HEK293 (cell line): Measurements from ENCODE around the gene ST7.

Experiments used
- CTCF ChIA-PET: fragments of 350-600 bp; formaldehyde crosslinking; extraction: SDS; loops from one replicate; lab custom pipeline; 2021; ENCODE audit warnings: antibody characterized with exemption; lab: Yijun Ruan, JAX
- POLR2A ChIA-PET: fragments of 300-600 bp; formaldehyde crosslinking; extraction: SDS; loops from one replicate; lab custom pipeline; 2020; ENCODE audit warnings: antibody characterized with exemption, inconsistent platforms; lab: Yijun Ruan, JAX
- H3K27ac ChIP-seq: fragments of 200-500 bp; sonication (Bioruptor generic); 2 replicates; pipeline ENCODE4 v1.5.1; 2014; ENCODE audit warnings: low read depth, low read length, control low read depth, inconsistent platforms; ENCODE audit errors: extremely low read depth
- H3K36me3 ChIP-seq, 2 experiments: fragments of 200-500 bp in 1 of 2; sonication (Bioruptor generic) in 1 of 2; 1 replicate in 1 of 2; 2 replicates in 1 of 2; pipeline ENCODE4 v1.5.1; 2014 to 2017; ENCODE audit warnings: inconsistent platforms in 2 of 2, low read length in 2 of 2; ENCODE audit not compliant: control insufficient read depth in 2 of 2, insufficient read depth in 1 of 2
- H3K4me1 ChIP-seq: fragments of 200-500 bp; sonication (Bioruptor generic); 2 replicates; pipeline ENCODE4 v1.5.1; 2014; ENCODE audit warnings: mild to moderate bottlenecking, low read length, inconsistent platforms; ENCODE audit not compliant: control insufficient read depth, insufficient read depth
- H3K4me3 ChIP-seq: 2 replicates; pipeline ENCODE4 v1.5.1; 2011; ENCODE audit warnings: low read depth, mild to moderate bottlenecking, control low read depth, low read length, moderate library complexity
- H3K9me3 ChIP-seq: fragments of 200-500 bp; sonication (Bioruptor generic); 2 replicates; pipeline ENCODE4 v1.5.1; 2014; ENCODE audit warnings: low read depth, low read length, inconsistent platforms; ENCODE audit not compliant: control insufficient read depth, insufficient read depth
- KLF16 ChIP-seq: fragments of 450-650 bp; formaldehyde crosslinking; IDR thresholded peaks from 2 replicates; pipeline ENCODE4 v1.5.1; 2017; ENCODE audit warnings: missing biosample characterization, missing genetic modification characterization
- MZF1 ChIP-seq: fragments of 450-650 bp; formaldehyde crosslinking; IDR thresholded peaks from 2 replicates; pipeline ENCODE4 v1.5.1; 2017; ENCODE audit warnings: missing biosample characterization, missing genetic modification characterization, borderline replicate concordance
- REPIN1 ChIP-seq: fragments of 450-650 bp; formaldehyde crosslinking; IDR thresholded peaks from 2 replicates; pipeline ENCODE4 v1.5.1; 2017; ENCODE audit warnings: missing biosample characterization, missing genetic modification characterization, low read depth
- SALL2 ChIP-seq: fragments of 450-650 bp; formaldehyde crosslinking; IDR thresholded peaks from 2 replicates; pipeline ENCODE4 v1.5.0; 2017; ENCODE audit warnings: missing biosample characterization, mild to moderate bottlenecking, missing genetic modification characterization, borderline replicate concordance
- TRIM28 ChIP-seq: IDR thresholded peaks from 2 replicates; pipeline ENCODE4 v1.6.1; 2011; ENCODE audit warnings: low read length, control low read depth, borderline replicate concordance
- YY2 ChIP-seq: fragments of 450-650 bp; formaldehyde crosslinking; IDR thresholded peaks from 2 replicates; pipeline ENCODE4 v1.5.1; 2016; ENCODE audit warnings: missing biosample characterization, missing genetic modification characterization
- ZBTB20 ChIP-seq: fragments of 450-650 bp; formaldehyde crosslinking; IDR thresholded peaks from 2 replicates; pipeline ENCODE4 v1.5.1; 2016; ENCODE audit warnings: missing biosample characterization, missing genetic modification characterization
- ZBTB7A ChIP-seq: fragments of 450-650 bp; formaldehyde crosslinking; IDR thresholded peaks from 2 replicates; pipeline ENCODE4 v1.5.1; 2016; ENCODE audit warnings: low read depth, missing biosample characterization, missing genetic modification characterization
- ZNF146 ChIP-seq: fragments of 450-650 bp; formaldehyde crosslinking; IDR thresholded peaks from 2 replicates; pipeline ENCODE4 v1.5.1; 2016; ENCODE audit warnings: missing biosample characterization, missing genetic modification characterization
- ZNF157 ChIP-seq: fragments of 450-650 bp; formaldehyde crosslinking; IDR thresholded peaks from 2 replicates; pipeline ENCODE4 v1.5.1; 2016; ENCODE audit warnings: missing biosample characterization, missing genetic modification characterization
- ZNF184 ChIP-seq: fragments of 450-650 bp; IDR thresholded peaks from 2 replicates; pipeline ENCODE4 v1.5.1; 2018; ENCODE audit warnings: missing biosample characterization, mild to moderate bottlenecking, missing genetic modification characterization
- ZNF2 ChIP-seq: fragments of 450-650 bp; formaldehyde crosslinking; IDR thresholded peaks from 2 replicates; pipeline ENCODE4 v1.5.1; 2016; ENCODE audit warnings: missing biosample characterization, missing genetic modification characterization
- ZNF24 ChIP-seq: fragments of 450-650 bp; formaldehyde crosslinking; IDR thresholded peaks from 2 replicates; pipeline ENCODE4 v1.5.1; 2016; ENCODE audit warnings: missing biosample characterization, missing genetic modification characterization
- ZNF354C ChIP-seq: fragments of 450-650 bp; formaldehyde crosslinking; IDR thresholded peaks from 2 replicates; pipeline ENCODE4 v1.5.1; 2016; ENCODE audit warnings: missing biosample characterization, missing genetic modification characterization, low read depth, borderline replicate concordance
- ZNF433 ChIP-seq: fragments of 450-650 bp; formaldehyde crosslinking; IDR thresholded peaks from 2 replicates; pipeline ENCODE4 v1.5.1; 2016; ENCODE audit warnings: missing biosample characterization, missing genetic modification characterization, low read depth
- ZNF544 ChIP-seq: fragments of 450-650 bp; formaldehyde crosslinking; IDR thresholded peaks from 2 replicates; pipeline ENCODE4 v1.5.0; 2017; ENCODE audit warnings: missing biosample characterization, missing genetic modification characterization
- ZNF623 ChIP-seq: fragments of 450-650 bp; formaldehyde crosslinking; IDR thresholded peaks from 2 replicates; pipeline ENCODE4 v1.5.1; 2016; ENCODE audit warnings: missing biosample characterization, missing genetic modification characterization
- ZNF624 ChIP-seq: fragments of 450-650 bp; formaldehyde crosslinking; IDR thresholded peaks from 2 replicates; pipeline ENCODE4 v1.5.1; 2017; ENCODE audit warnings: missing biosample characterization, missing genetic modification characterization
- ZNF629 ChIP-seq: fragments of 450-650 bp; formaldehyde crosslinking; IDR thresholded peaks from 2 replicates; pipeline ENCODE4 v1.5.1; 2017; ENCODE audit warnings: missing biosample characterization, missing genetic modification characterization
- ZNF660 ChIP-seq: fragments of 450-650 bp; IDR thresholded peaks from 2 replicates; pipeline ENCODE4 v1.5.1; 2018; ENCODE audit warnings: missing biosample characterization, mild to moderate bottlenecking, missing genetic modification characterization
- ZNF670 ChIP-seq: fragments of 450-650 bp; formaldehyde crosslinking; IDR thresholded peaks from 2 replicates; pipeline ENCODE4 v1.5.1; 2016; ENCODE audit warnings: missing biosample characterization, missing genetic modification characterization, low read depth
- ZNF76 ChIP-seq: fragments of 450-650 bp; formaldehyde crosslinking; IDR thresholded peaks from 2 replicates; pipeline ENCODE4; 2016; ENCODE audit warnings: low read depth, missing biosample characterization, missing genetic modification characterization, borderline replicate concordance
- ZNF791 ChIP-seq: fragments of 450-650 bp; formaldehyde crosslinking; IDR thresholded peaks from 2 replicates; pipeline ENCODE4 v1.5.1; 2016; ENCODE audit warnings: missing biosample characterization, missing genetic modification characterization
- ZNF792 ChIP-seq: fragments of 450-650 bp; formaldehyde crosslinking; IDR thresholded peaks from 2 replicates; pipeline ENCODE4 v1.5.1; 2016; ENCODE audit warnings: missing biosample characterization, missing genetic modification characterization
- ZSCAN30 ChIP-seq: fragments of 450-650 bp; IDR thresholded peaks from 2 replicates; pipeline ENCODE4 v1.5.1; 2018; ENCODE audit warnings: missing biosample characterization, mild to moderate bottlenecking, missing genetic modification characterization, moderate library complexity
- TF ChIP-seq, protein P1 (sequence below): fragments of 450-650 bp; formaldehyde crosslinking; IDR thresholded peaks from 2 replicates; pipeline ENCODE4 v1.5.1; 2016; ENCODE audit warnings: missing biosample characterization, missing genetic modification characterization
- TF ChIP-seq, protein P2 (sequence below): fragments of 450-650 bp; IDR thresholded peaks from 2 replicates; pipeline ENCODE4 v1.5.1; 2018; ENCODE audit warnings: missing biosample characterization, missing genetic modification characterization
- TF ChIP-seq, protein P3 (sequence below): fragments of 450-650 bp; formaldehyde crosslinking; IDR thresholded peaks from 2 replicates; pipeline ENCODE4 v1.5.1; 2016; ENCODE audit warnings: missing biosample characterization, missing genetic modification characterization

The ST7 gene

DNA sequence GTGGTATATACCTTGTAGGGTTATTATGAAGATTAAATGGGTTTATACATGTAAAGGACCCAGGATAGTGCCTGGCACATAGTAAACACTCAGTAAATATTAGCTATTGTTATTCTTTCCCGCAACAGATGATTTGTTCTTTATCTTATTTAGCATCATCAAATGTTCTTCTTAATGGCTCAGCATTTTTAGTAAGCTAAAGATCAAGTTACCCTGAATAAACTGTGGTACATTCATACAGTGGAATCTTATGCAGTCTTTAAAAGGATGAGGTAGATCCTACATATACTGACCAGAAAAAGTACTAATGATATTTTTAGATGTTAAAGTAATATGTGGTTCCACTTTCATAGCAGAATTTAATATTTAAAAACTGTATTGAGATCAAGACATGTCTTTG is 65.4 kb downstream of the ST7 start:
- Histone ChIP-seq H3K36me3 (no peaks in the 10 kb centered on the region), H3K4me3 (no peak overlapping the region), H3K4me1 (peaks cover 16% of the 10 kb centered on the region; the same call in 1 of the 2 replicates), H3K27ac (no peak overlapping the region), H3K9me3 (no peaks in the 10 kb centered on the region)
- ChIA-PET POLR2A (no interaction called here), CTCF (interaction anchor here (1.0 to 2.1 kb wide), 2 partner anchors 30 to 59 kb away, joined by 4 to 8 read pairs; no protein-coding TSS in a partner anchor)
- TF ChIP-seq ZNF146 (tag by site-specific recombination) (peak; percentile 68), KLF16 (tag by site-specific recombination) (no peak), ZNF670 (tag by site-specific recombination) (no peak), ZNF157 (no peak), ZNF354C (no peak), ZNF76 (tag by site-specific recombination) (no peak)

DNA sequence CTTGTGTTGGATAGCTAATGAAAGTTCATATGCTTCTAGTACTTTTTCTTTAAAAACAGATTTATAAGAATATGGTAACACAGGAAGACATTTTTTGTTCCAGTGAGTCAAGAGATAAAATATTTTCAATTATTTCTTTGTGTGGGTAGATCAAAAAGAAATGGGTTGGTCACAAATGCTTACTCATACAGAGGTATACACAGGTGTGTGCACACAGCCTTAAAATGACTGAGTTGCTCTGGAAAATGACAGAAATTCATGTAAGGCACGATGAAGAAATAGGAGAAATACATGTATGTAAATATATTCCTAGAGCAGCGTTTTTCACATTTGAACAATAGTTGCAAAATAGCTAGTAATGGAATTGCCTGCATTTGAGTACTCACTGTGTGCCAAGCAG is 66.0 kb downstream of the ST7 start:
- H3K9me3 ChIP-seq = no peaks in the 10 kb centered on the region
- ChIA-PET POLR2A (interaction anchor here (0.9 kb wide), 1 partner anchor 65 kb away, joined by 3 read pairs; no protein-coding TSS in a partner anchor), CTCF (interaction anchor here (1.0 to 2.1 kb wide), 2 partner anchors 31 to 58 kb away, joined by 4 to 8 read pairs; no protein-coding TSS in a partner anchor)
- no peak overlapping the region for H3K27ac ChIP-seq
- H3K4me3 ChIP-seq = no peak overlapping the region
- TF ChIP-seq YY2 (tag by site-specific recombination) = no peak
- TF ChIP-seq, protein P1, sequence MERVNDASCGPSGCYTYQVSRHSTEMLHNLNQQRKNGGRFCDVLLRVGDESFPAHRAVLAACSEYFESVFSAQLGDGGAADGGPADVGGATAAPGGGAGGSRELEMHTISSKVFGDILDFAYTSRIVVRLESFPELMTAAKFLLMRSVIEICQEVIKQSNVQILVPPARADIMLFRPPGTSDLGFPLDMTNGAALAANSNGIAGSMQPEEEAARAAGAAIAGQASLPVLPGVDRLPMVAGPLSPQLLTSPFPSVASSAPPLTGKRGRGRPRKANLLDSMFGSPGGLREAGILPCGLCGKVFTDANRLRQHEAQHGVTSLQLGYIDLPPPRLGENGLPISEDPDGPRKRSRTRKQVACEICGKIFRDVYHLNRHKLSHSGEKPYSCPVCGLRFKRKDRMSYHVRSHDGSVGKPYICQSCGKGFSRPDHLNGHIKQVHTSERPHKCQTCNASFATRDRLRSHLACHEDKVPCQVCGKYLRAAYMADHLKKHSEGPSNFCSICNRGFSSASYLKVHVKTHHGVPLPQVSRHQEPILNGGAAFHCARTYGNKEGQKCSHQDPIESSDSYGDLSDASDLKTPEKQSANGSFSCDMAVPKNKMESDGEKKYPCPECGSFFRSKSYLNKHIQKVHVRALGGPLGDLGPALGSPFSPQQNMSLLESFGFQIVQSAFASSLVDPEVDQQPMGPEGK (tag by site-specific recombination) = no peak
- TF ChIP-seq MZF1 = no peak
- no peak for TF ChIP-seq SALL2 (tag by site-specific recombination)
- TF ChIP-seq ZNF544 (tag by site-specific recombination) = no peak
- TF ChIP-seq ZSCAN30 (tag by site-specific recombination) = no peak
- no peak for TF ChIP-seq ZNF184 (tag by site-specific recombination)
- TF ChIP-seq ZNF623 (tag by site-specific recombination) = no peak
- no peak for TF ChIP-seq ZNF433 (tag by site-specific recombination)
- TF ChIP-seq ZNF624 = no peak
- TF ChIP-seq REPIN1 (tag by site-specific recombination) = no peak
- TF ChIP-seq ZBTB7A (tag by site-specific recombination) = no peak
- H3K36me3 ChIP-seq = no peaks in the 10 kb centered on the region
- H3K4me1 ChIP-seq = peaks cover 16% of the 10 kb centered on the region; the same call in 1 of the 2 replicates

DNA sequence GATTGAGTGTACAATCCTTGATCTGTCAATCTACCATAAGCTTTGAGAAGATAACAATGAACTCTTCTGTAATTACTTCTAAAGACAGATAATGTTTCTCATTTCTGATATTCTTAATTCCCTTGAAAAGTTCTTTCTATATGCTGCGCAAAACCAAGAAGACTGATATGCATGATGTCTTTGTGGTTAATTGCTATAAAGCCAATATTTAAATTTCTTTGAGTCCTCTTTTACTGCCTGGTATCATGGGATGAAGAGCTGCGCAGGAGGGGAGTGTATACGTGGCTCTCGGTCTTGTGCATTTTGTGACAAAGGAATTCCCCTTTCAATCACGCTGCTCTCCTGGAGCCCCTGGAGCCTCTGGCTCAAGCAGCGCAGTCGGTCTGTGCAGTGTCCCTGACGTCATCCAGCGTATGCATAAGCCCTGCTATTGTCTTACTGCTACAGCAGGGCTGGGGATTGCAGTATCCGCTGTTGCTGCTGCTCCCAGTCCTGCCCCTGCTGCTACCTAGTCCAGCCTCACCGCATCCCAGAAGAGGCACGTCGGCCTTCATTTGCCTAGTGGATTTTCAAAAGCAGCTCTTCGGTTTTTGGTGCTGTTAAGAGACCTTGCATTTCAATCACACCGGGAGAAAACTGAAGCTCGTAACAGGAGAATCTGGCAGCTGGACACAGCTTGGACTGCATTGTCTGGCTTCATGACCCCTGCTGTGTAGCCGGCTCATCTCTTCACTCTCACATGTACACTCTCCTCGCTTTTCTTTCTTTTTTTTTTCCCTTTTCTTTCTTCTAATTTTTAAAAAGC is 66.7 kb downstream of the ST7 start:
- H3K27ac ChIP-seq = peak overlapping the region; percentile 51
- CTCF ChIA-PET = interaction anchor here (1.0 to 2.1 kb wide), 2 partner anchors 32 to 58 kb away, joined by 4 to 8 read pairs; no protein-coding TSS in a partner anchor
- H3K36me3 ChIP-seq = no peaks in the 10 kb centered on the region
- POLR2A ChIA-PET = interaction anchor here (0.9 kb wide), 1 partner anchor 66 kb away, joined by 3 read pairs; no protein-coding TSS in a partner anchor
- peak overlapping the region; percentile 38 for H3K4me3 ChIP-seq
- peaks cover 16% of the 10 kb centered on the region; the same call in 1 of the 2 replicates for H3K4me1 ChIP-seq
- no peaks in the 10 kb centered on the region for H3K9me3 ChIP-seq
- TF ChIP-seq ZBTB20 (tag by site-specific recombination) (peak; percentile 53; the same call in 1 of the 2 replicates), TRIM28 (peak; percentile 89), ZNF791 (tag by site-specific recombination) (no peak), ZNF2 (peak; percentile 30; the same call in 1 of the 2 replicates), ZNF660 (tag by site-specific recombination) (peak; percentile 91), ZNF24 (tag by site-specific recombination) (peak; percentile 44; the same call in 1 of the 2 replicates), MZF1 (peak; percentile 99), ZNF629 (tag by site-specific recombination) (peak; percentile 98), ZNF792 (peak; percentile 81; the same call in 1 of the 2 replicates)
- TF ChIP-seq, protein P2, sequence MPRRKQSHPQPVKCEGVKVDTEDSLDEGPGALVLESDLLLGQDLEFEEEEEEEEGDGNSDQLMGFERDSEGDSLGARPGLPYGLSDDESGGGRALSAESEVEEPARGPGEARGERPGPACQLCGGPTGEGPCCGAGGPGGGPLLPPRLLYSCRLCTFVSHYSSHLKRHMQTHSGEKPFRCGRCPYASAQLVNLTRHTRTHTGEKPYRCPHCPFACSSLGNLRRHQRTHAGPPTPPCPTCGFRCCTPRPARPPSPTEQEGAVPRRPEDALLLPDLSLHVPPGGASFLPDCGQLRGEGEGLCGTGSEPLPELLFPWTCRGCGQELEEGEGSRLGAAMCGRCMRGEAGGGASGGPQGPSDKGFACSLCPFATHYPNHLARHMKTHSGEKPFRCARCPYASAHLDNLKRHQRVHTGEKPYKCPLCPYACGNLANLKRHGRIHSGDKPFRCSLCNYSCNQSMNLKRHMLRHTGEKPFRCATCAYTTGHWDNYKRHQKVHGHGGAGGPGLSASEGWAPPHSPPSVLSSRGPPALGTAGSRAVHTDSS (tag by site-specific recombination) = no peak
- TF ChIP-seq, protein P3, sequence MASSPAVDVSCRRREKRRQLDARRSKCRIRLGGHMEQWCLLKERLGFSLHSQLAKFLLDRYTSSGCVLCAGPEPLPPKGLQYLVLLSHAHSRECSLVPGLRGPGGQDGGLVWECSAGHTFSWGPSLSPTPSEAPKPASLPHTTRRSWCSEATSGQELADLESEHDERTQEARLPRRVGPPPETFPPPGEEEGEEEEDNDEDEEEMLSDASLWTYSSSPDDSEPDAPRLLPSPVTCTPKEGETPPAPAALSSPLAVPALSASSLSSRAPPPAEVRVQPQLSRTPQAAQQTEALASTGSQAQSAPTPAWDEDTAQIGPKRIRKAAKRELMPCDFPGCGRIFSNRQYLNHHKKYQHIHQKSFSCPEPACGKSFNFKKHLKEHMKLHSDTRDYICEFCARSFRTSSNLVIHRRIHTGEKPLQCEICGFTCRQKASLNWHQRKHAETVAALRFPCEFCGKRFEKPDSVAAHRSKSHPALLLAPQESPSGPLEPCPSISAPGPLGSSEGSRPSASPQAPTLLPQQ (tag by site-specific recombination) = peak; percentile 59; the same call in 1 of the 2 replicates
